GM23338 (cell line): ENCODE results near the gene CDH18. TPM values are rescaled to one million over a fixed set of nuclear protein-coding genes. Genes with fewer than 3 reads are reported as not detected.

ENCODE experiments used
- ATAC-seq: fragments of 200-7000 bp; cut with Tn5 transposase; 3 replicates; pipeline ENCODE4 v1.9.1; 2020
- DNase-seq: peaks from one replicate; pipeline ENCODE4 v3.0.0-alpha.2; 2015; ENCODE audit warnings: low spot score
- H2AFZ ChIP-seq: fragments of 200-600 bp; sonication (generic); 2 replicates; pipeline ENCODE4 v1.8.0; 2016; ENCODE audit warnings: antibody characterized with exemption, mild to moderate bottlenecking, moderate library complexity
- H3F3A ChIP-seq: fragments of 200-600 bp; sonication (generic); replicated peaks from 2 replicates; pipeline ENCODE4 v1.8.0; 2017; ENCODE audit warnings: antibody characterized with exemption, mixed run types, low read depth
- H3K27ac ChIP-seq: fragments of 200-600 bp; sonication (generic); 2 replicates; pipeline ENCODE4 v1.6.1; 2016; ENCODE audit warnings: low read depth
- H3K27me3 ChIP-seq: fragments of 200-600 bp; sonication (generic); 2 replicates; pipeline ENCODE4 v1.8.0; 2016; ENCODE audit warnings: mild to moderate bottlenecking, mixed run types, moderate library complexity; ENCODE audit not compliant: insufficient read depth
- H3K36me3 ChIP-seq: fragments of 200-600 bp; sonication (generic); 2 replicates; pipeline ENCODE4 v1.8.0; 2016; ENCODE audit warnings: mild to moderate bottlenecking; ENCODE audit not compliant: insufficient read depth
- H3K4me1 ChIP-seq: fragments of 200-600 bp; sonication (generic); 2 replicates; pipeline ENCODE4 v1.8.0; 2016; ENCODE audit warnings: mild to moderate bottlenecking, moderate library complexity; ENCODE audit not compliant: insufficient read depth
- H3K4me2 ChIP-seq: fragments of 200-600 bp; sonication (generic); 2 replicates; pipeline ENCODE4 v1.7.1; 2017; ENCODE audit warnings: mixed run types
- H3K4me3 ChIP-seq: fragments of 200-600 bp; sonication (generic); 2 replicates; pipeline ENCODE4 v1.6.1; 2016; ENCODE audit warnings: mixed run types
- H3K79me2 ChIP-seq: fragments of 200-600 bp; sonication (generic); replicated peaks from 2 replicates; pipeline ENCODE4 v1.8.0; 2017; ENCODE audit warnings: mild to moderate bottlenecking; ENCODE audit not compliant: insufficient read depth
- H3K9me2 ChIP-seq: fragments of 200-600 bp; sonication (generic); 2 replicates; pipeline ENCODE4 v1.8.0; 2017; ENCODE audit not compliant: insufficient read depth
- H4K20me1 ChIP-seq: fragments of 200-600 bp; sonication (generic); replicated peaks from 2 replicates; pipeline ENCODE4 v1.8.0; 2017; ENCODE audit warnings: mild to moderate bottlenecking; ENCODE audit not compliant: insufficient read depth
- H3K27ac Mint-ChIP-seq: 2 replicates; pipeline ENCODE4 v1.8.0; 2020; ENCODE audit warnings: inconsistent platforms, mild to moderate bottlenecking, moderate library complexity, mixed read lengths
- H3K27me3 Mint-ChIP-seq: 3 replicates; pipeline ENCODE4 v1.8.0; 2022; ENCODE audit warnings: low read depth, mild to moderate bottlenecking, moderate library complexity, mixed read lengths, inconsistent platforms; ENCODE audit not compliant: insufficient read depth, poor library complexity
- H3K36me3 Mint-ChIP-seq: 3 replicates; pipeline ENCODE4 v1.8.0; 2021; ENCODE audit warnings: low read depth, mild to moderate bottlenecking, inconsistent platforms, moderate library complexity, mixed read lengths
- H3K4me1 Mint-ChIP-seq: 3 replicates; pipeline ENCODE4 v1.8.0; 2020; ENCODE audit warnings: mild to moderate bottlenecking, inconsistent platforms, mixed read lengths
- H3K4me3 Mint-ChIP-seq: 3 replicates; pipeline ENCODE4 v1.8.0; 2021; ENCODE audit warnings: moderate library complexity, mild to moderate bottlenecking, inconsistent platforms, mixed read lengths
- H3K9me3 Mint-ChIP-seq: 3 replicates; pipeline ENCODE4 v1.8.0; 2020; ENCODE audit warnings: moderate library complexity, mild to moderate bottlenecking, inconsistent platforms, mixed read lengths
- CREB1 ChIP-seq: fragments of 250-450 bp; sonication (Bioruptor Pico); IDR thresholded peaks from 2 replicates; pipeline ENCODE4 v1.5.0; 2020; ENCODE audit warnings: low read depth, mild to moderate bottlenecking, moderate library complexity
- CTCF ChIP-seq, 2 experiments: fragments of 200-600 bp in 1 of 2; sonication (generic) in 1 of 2; conservative IDR thresholded peaks; 2 replicates each; pipeline versions ENCODE4 v1.5.1 to v1.6.1; 2016 to 2017; ENCODE audit warnings: antibody characterized with exemption in 2 of 2, low read depth in 2 of 2, mild to moderate bottlenecking in 2 of 2, moderate library complexity in 1 of 2
- ETS1 ChIP-seq: IDR thresholded peaks from 2 replicates; pipeline ENCODE4 v1.6.1; 2016; ENCODE audit warnings: antibody characterized with exemption
- EZH2 ChIP-seq: fragments of 200-600 bp; sonication (generic); IDR thresholded peaks from one replicate; pipeline ENCODE4 v1.8.0; 2017; ENCODE audit warnings: antibody characterized with exemption, mild to moderate bottlenecking, low read depth; ENCODE audit not compliant: unreplicated experiment
- EZH2phosphoT487 ChIP-seq: fragments of 200-600 bp; sonication (generic); IDR thresholded peaks from one replicate; pipeline ENCODE4 v1.8.1; 2018; ENCODE audit warnings: antibody characterized with exemption; ENCODE audit not compliant: unreplicated experiment
- JUNB ChIP-seq: IDR thresholded peaks from one replicate; pipeline ENCODE4 v1.6.1; 2016; ENCODE audit warnings: antibody characterized with exemption; ENCODE audit not compliant: unreplicated experiment
- NANOG ChIP-seq: IDR thresholded peaks from 2 replicates; pipeline ENCODE4 v1.6.1; 2016; ENCODE audit warnings: antibody characterized with exemption, borderline replicate concordance
- POLR2AphosphoS5 ChIP-seq: IDR thresholded peaks from 2 replicates; pipeline ENCODE4 v1.6.1; 2016; ENCODE audit warnings: antibody characterized with exemption, low read depth
- REST ChIP-seq: IDR thresholded peaks from one replicate; pipeline ENCODE4 v1.6.1; 2018; ENCODE audit warnings: antibody characterized with exemption; ENCODE audit not compliant: unreplicated experiment
- STAT1 ChIP-seq: IDR thresholded peaks from one replicate; pipeline ENCODE4 v1.6.1; 2016; ENCODE audit warnings: antibody characterized with exemption; ENCODE audit not compliant: unreplicated experiment
- ZNF114 ChIP-seq: fragments of 250-450 bp; sonication (Bioruptor Pico); IDR thresholded peaks from 2 replicates; pipeline ENCODE4 v1.5.0; 2020; ENCODE audit warnings: mild to moderate bottlenecking, moderate library complexity
- ZNF331 ChIP-seq: fragments of 250-450 bp; sonication (Bioruptor Pico); IDR thresholded peaks from 2 replicates; pipeline ENCODE4 v1.5.0; 2020; ENCODE audit warnings: low read depth, mild to moderate bottlenecking, moderate library complexity
- ZNF462 ChIP-seq: fragments of 250-450 bp; sonication (Bioruptor Pico); IDR thresholded peaks from 2 replicates; pipeline ENCODE4 v1.5.0; 2020; ENCODE audit warnings: mild to moderate bottlenecking, moderate library complexity
- polyA plus RNA-seq: library from polyadenylated mRNA; unstranded; fragments of >200 nt; fragmentation: Nextera tagmentation; extraction: Ambion mirVana; gene quantifications from 2 replicates; pipeline ENCODE4 v1.2.1, GENCODE V29; 2016
- total RNA-seq: library from RNA; depleted of rRNA; stranded (reverse); fragments of >200 nt; shearing (Covaris generic); gene quantifications from 2 replicates; pipeline ENCODE4 v1.2.3, GENCODE V29; 2014

The CDH18 gene
- total and polyA plus RNA-seq, 2 experiments from 2014 or later: 1.3 TPM; not detected in 1

- peaks cover 2% of the 10 kb centered on the region; the same call in 1 of the 3 replicates for H3K4me1 Mint-ChIP-seq
- no peak overlapping the region for H2AFZ ChIP-seq
- H3K36me3 Mint-ChIP-seq: no peaks in the 10 kb centered on the region
- H3F3A ChIP-seq: no peaks in the 10 kb centered on the region
- no peaks in the 10 kb centered on the region for H3K79me2 ChIP-seq
- H3K4me1 ChIP-seq: no peaks in the 10 kb centered on the region
- no peak overlapping the region for H3K4me3 Mint-ChIP-seq
- H3K27ac ChIP-seq: no peak overlapping the region
- no peak overlapping the region for H3K4me3 ChIP-seq
- no peaks in the 10 kb centered on the region for H3K27me3 Mint-ChIP-seq
- no peaks in the 10 kb centered on the region for H3K27me3 ChIP-seq
- H3K9me3 Mint-ChIP-seq: no peaks in the 10 kb centered on the region
- H3K4me2 ChIP-seq: no peak overlapping the region
- no peaks in the 10 kb centered on the region for H3K9me2 ChIP-seq
- ATAC-seq (no peak), DNase-seq (no peak)
- TF ChIP-seq JUNB (no peak), ZNF462 (CRISPR knock-in tag) (no peak), NANOG (no peak), STAT1 (no peak), ZNF331 (no peak), CTCF (conservative IDR thresholded peaks at IDR 0.05; ENCODE audit: low read depth in 2 of 2) (no peak), POLR2AphosphoS5 (no peak), ETS1 (no peak), CREB1 (CRISPR knock-in tag) (no peak), ZNF114 (CRISPR knock-in tag) (no peak), EZH2phosphoT487 (no peak), EZH2 (no peak), REST (no peak)
- H3K27ac Mint-ChIP-seq: no peak overlapping the region
- no peaks in the 10 kb centered on the region for H4K20me1 ChIP-seq
- no peaks in the 10 kb centered on the region for H3K36me3 ChIP-seq
Observed at GRCh38 chr5:19940192-19940591, 47.8 kb downstream of the CDH18 start.
